ENCODE measurements around the gene MOGAT3. TPM values are rescaled to one million over a fixed set of nuclear protein-coding genes. Genes with fewer than 3 reads are reported as not detected.

Gene MOGAT3
- total RNA-seq, 1 experiment from 2014 or later = 0.81 TPM

DNA sequence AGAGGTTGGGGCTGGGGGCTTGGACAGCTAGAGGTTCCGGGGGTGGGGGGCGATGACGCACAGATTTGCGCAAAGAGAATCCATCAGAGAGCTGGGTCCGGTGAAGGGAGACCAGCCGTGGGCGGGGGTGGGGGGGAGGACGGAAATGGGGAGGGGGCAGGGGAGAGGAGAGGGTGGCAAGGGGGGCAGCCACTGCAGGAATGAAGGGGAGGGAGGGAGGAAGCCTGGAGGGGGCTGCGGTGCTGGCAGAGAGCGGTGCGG, 34.3 kb downstream of the MOGAT3 start:
- H3K4me1 Mint-ChIP-seq = peaks cover 66% of the 10 kb centered on the region
- ChIA-PET POLR2A (interaction anchor here (0.7 to 1.5 kb wide), 2 partner anchors 14 to 23 kb away, joined by 4 to 5 read pairs; no protein-coding TSS in a partner anchor), CTCF (interaction anchor here (1.0 to 9.0 kb wide), 4 partner anchors 10 to 51 kb away, joined by 5 to 103 read pairs (median 24); partner anchors contain the start of genes PLOD3 and ZNHIT1)
- H3K36me3 Mint-ChIP-seq = no peaks in the 10 kb centered on the region
- H3K9me3 Mint-ChIP-seq = no peaks in the 10 kb centered on the region
- TF ChIP-seq MXD4 (CRISPR knock-in tag; IDR thresholded peaks at IDR 0.05; ENCODE audit: borderline replicate concordance) = no peak
- TF ChIP-seq, protein P1, sequence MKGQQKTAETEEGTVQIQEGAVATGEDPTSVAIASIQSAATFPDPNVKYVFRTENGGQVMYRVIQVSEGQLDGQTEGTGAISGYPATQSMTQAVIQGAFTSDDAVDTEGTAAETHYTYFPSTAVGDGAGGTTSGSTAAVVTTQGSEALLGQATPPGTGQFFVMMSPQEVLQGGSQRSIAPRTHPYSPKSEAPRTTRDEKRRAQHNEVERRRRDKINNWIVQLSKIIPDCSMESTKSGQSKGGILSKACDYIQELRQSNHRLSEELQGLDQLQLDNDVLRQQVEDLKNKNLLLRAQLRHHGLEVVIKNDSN (CRISPR knock-in tag; IDR thresholded peaks at IDR 0.05) = no peak
- TF ChIP-seq, protein P2, sequence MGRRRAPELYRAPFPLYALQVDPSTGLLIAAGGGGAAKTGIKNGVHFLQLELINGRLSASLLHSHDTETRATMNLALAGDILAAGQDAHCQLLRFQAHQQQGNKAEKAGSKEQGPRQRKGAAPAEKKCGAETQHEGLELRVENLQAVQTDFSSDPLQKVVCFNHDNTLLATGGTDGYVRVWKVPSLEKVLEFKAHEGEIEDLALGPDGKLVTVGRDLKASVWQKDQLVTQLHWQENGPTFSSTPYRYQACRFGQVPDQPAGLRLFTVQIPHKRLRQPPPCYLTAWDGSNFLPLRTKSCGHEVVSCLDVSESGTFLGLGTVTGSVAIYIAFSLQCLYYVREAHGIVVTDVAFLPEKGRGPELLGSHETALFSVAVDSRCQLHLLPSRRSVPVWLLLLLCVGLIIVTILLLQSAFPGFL (CRISPR knock-in tag; IDR thresholded peaks at IDR 0.05; ENCODE audit: borderline replicate concordance) = no peak
- no peak for TF ChIP-seq NFATC4 (CRISPR knock-in tag; IDR thresholded peaks at IDR 0.05)
- no peak for TF ChIP-seq SP1 (CRISPR knock-in tag; conservative IDR thresholded peaks at IDR 0.05)
- TF ChIP-seq CBFB (CRISPR knock-in tag; IDR thresholded peaks at IDR 0.05; ENCODE audit: low read depth) = no peak
- TF ChIP-seq, protein P3, sequence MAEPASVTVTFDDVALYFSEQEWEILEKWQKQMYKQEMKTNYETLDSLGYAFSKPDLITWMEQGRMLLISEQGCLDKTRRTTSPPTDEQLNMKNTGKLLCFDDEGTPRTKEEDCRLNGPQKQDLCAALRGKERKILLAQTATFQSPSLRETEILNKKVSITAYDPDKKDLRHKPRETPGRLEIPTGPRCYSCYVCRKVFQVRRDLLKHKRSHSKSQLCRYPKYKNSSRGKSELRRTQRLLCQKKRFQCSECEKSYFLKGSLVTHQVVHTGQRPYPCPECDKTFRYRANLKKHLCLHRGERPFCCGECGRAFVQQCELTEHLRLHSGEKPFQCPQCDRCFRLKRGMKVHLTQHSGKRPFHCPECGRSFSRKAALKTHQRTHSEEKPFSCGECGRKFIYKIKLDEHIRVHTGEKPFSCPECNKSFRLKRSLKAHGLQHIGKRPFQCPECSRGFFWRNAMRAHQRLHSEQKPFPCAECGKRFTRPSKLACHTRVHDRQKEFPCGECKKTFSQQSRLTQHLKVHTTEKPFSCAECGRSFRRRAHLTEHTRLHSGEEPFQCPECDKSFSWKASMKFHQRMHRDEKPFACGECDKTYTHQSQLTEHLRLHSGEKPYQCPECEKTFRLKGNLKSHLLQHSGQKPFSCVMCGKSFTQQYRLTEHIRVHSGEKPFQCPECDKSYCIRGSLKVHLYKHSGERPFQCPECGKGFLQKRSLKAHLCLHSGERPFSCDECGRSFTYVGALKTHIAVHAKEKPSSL (CRISPR knock-in tag; conservative IDR thresholded peaks at IDR 0.05) = no peak
- ATAC-seq = no peak
- DNase-seq (ENCODE audit: low spot score) = no peak
- peaks cover 80% of the 10 kb centered on the region for H3K27me3 Mint-ChIP-seq (ENCODE audit: low read depth)
- H3K4me3 Mint-ChIP-seq = peak overlapping the region; percentile 81
- no peak overlapping the region for H3K27ac Mint-ChIP-seq

DNA sequence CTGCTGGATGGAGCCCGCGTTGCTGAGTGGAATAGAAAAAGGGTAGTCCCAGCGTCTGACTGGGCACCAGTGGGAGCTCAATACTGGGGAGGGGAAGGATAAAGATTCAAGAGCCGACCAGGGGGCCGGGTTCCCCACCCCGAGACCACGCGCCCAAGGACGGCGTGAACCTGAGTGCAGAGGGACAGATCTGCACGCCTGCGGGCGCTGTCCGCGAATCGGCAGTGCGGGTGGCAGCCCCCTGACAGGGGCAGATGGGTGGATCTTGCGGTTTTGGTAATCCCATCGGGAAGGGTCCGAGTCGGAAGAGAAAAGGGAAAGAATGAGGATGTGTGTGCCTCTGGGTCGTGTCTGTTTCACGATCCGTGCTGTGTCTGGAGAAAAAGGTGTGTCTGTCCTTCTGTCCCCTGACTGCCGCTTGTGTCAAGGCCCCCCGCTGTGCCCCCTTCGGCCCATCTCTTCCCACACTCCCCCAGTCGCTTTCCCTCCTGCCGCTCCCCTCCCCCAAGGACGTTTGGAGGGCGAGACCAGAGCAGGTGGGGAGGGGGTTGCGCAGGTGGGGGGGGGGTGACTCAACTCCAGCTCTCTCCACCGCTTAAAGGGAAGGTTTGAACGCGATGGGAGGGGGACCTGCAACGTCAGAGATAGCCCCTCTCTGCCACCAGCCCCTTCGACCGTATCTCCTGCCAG, 34.7 kb downstream of the MOGAT3 start:
- POLR2A ChIA-PET = interaction anchor here (0.6 to 2.4 kb wide), 8 partner anchors 8 to 277 kb away, joined by 3 to 14 read pairs (median 4); no protein-coding TSS in a partner anchor
- Mint-ChIP-seq H3K27me3 (ENCODE audit: low read depth) (peaks cover 75% of the 10 kb centered on the region), H3K36me3 (no peaks in the 10 kb centered on the region), H3K27ac (peak overlapping the region; percentile 20; the same call in 1 of the 2 replicates), H3K9me3 (no peaks in the 10 kb centered on the region), H3K4me1 (peaks cover 66% of the 10 kb centered on the region), H3K4me3 (peak overlapping the region; percentile 81)
- CTCF ChIA-PET = interaction anchor here (0.5 to 9.0 kb wide), 17 partner anchors 8 to 200 kb away, joined by 3 to 103 read pairs (median 6); partner anchors contain the start of genes NAT16, PLOD3, TRIM56 and ZNHIT1
- peak; percentile 56 for DNase-seq (ENCODE audit: low spot score)
- ATAC-seq = no peak
- no peak for TF ChIP-seq SMAD3 (CRISPR knock-in tag; IDR thresholded peaks at IDR 0.05; ENCODE audit: borderline replicate concordance)
- TF ChIP-seq, protein P4, sequence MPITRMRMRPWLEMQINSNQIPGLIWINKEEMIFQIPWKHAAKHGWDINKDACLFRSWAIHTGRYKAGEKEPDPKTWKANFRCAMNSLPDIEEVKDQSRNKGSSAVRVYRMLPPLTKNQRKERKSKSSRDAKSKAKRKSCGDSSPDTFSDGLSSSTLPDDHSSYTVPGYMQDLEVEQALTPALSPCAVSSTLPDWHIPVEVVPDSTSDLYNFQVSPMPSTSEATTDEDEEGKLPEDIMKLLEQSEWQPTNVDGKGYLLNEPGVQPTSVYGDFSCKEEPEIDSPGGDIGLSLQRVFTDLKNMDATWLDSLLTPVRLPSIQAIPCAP (CRISPR knock-in tag; IDR thresholded peaks at IDR 0.05) = no peak
- TF ChIP-seq ZNF671 (CRISPR knock-in tag; IDR thresholded peaks at IDR 0.05) = no peak
- no peak for TF ChIP-seq ZNF317 (CRISPR knock-in tag; IDR thresholded peaks at IDR 0.05; ENCODE audit: borderline replicate concordance, low read depth)
- no peak for TF ChIP-seq TP53 (CRISPR knock-in tag; IDR thresholded peaks at IDR 0.05)
- TF ChIP-seq, protein P3 (CRISPR knock-in tag; conservative IDR thresholded peaks at IDR 0.05) = no peak
- TF ChIP-seq NFYB (CRISPR knock-in tag; conservative IDR thresholded peaks at IDR 0.05; ENCODE audit: low read depth) = no peak
- no peak for TF ChIP-seq ETV6 (CRISPR knock-in tag; IDR thresholded peaks at IDR 0.05)
- TF ChIP-seq ESRRA (CRISPR knock-in tag; IDR thresholded peaks at IDR 0.05; ENCODE audit: borderline replicate concordance) = peak; percentile 75; the same call in 1 of the 2 replicates
- TF ChIP-seq, protein P5, sequence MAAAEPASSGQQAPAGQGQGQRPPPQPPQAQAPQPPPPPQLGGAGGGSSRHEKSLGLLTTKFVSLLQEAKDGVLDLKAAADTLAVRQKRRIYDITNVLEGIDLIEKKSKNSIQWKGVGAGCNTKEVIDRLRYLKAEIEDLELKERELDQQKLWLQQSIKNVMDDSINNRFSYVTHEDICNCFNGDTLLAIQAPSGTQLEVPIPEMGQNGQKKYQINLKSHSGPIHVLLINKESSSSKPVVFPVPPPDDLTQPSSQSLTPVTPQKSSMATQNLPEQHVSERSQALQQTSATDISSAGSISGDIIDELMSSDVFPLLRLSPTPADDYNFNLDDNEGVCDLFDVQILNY (CRISPR knock-in tag; IDR thresholded peaks at IDR 0.05) = no peak
- TF ChIP-seq ZNF121 (CRISPR knock-in tag; IDR thresholded peaks at IDR 0.05) = no peak
- no peak for TF ChIP-seq TCF7 (CRISPR knock-in tag; IDR thresholded peaks at IDR 0.05; ENCODE audit: low read depth)
- TF ChIP-seq IRF2 (CRISPR knock-in tag; IDR thresholded peaks at IDR 0.05; ENCODE audit: borderline replicate concordance, low read depth) = no peak
- TF ChIP-seq, protein P6, sequence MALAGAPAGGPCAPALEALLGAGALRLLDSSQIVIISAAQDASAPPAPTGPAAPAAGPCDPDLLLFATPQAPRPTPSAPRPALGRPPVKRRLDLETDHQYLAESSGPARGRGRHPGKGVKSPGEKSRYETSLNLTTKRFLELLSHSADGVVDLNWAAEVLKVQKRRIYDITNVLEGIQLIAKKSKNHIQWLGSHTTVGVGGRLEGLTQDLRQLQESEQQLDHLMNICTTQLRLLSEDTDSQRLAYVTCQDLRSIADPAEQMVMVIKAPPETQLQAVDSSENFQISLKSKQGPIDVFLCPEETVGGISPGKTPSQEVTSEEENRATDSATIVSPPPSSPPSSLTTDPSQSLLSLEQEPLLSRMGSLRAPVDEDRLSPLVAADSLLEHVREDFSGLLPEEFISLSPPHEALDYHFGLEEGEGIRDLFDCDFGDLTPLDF (CRISPR knock-in tag; IDR thresholded peaks at IDR 0.05) = no peak
- TF ChIP-seq RORB (CRISPR knock-in tag; IDR thresholded peaks at IDR 0.05) = no peak
- TF ChIP-seq, protein P7, sequence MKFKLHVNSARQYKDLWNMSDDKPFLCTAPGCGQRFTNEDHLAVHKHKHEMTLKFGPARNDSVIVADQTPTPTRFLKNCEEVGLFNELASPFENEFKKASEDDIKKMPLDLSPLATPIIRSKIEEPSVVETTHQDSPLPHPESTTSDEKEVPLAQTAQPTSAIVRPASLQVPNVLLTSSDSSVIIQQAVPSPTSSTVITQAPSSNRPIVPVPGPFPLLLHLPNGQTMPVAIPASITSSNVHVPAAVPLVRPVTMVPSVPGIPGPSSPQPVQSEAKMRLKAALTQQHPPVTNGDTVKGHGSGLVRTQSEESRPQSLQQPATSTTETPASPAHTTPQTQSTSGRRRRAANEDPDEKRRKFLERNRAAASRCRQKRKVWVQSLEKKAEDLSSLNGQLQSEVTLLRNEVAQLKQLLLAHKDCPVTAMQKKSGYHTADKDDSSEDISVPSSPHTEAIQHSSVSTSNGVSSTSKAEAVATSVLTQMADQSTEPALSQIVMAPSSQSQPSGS (CRISPR knock-in tag; IDR thresholded peaks at IDR 0.05; ENCODE audit: borderline replicate concordance, low read depth) = no peak
